ENCODE data around the gene COL4A1. TPM values are rescaled to one million over a fixed set of nuclear protein-coding genes. Genes with fewer than 3 reads are reported as not detected.

COL4A1 gene
- polyA plus RNA-seq, 1 experiment, result 210 TPM

GRCh38 chr13:110225003-110225402 lies 82.0 kb downstream of the COL4A1 start:
- H3K27ac ChIP-seq (ENCODE audit: low read depth, low read length), result no peak overlapping the region
- no peaks in the 10 kb centered on the region for H3K9me3 ChIP-seq (ENCODE audit: control insufficient read depth, insufficient read depth, low read length)
- H3K4me3 ChIP-seq (ENCODE audit: low read depth, low read length), result no peak overlapping the region
- no peak for TF ChIP-seq CTCF (IDR thresholded peaks at IDR 0.05; ENCODE audit: low read depth, low read length)
- no peaks in the 10 kb centered on the region for H3K27me3 ChIP-seq (ENCODE audit: control insufficient read depth, insufficient read depth, low read length)
- POLR2A ChIA-PET, result interaction anchor here (1.2 kb wide), 1 partner anchor 82 kb away, joined by 4 read pairs; the partner anchor contains the start of genes COL4A1 and COL4A2
- CTCF ChIA-PET, result no interaction called here
- DNase-seq (ENCODE audit: low read depth, low spot score), result no peak

GRCh38 chr13:110224519-110224918 lies 82.4 kb downstream of the COL4A1 start:
- H3K9me3 ChIP-seq (ENCODE audit: control insufficient read depth, insufficient read depth, low read length), result no peaks in the 10 kb centered on the region
- H3K4me3 ChIP-seq (ENCODE audit: low read depth, low read length), result no peak overlapping the region
- ChIA-PET POLR2A (no interaction called here), CTCF (interaction anchor here (1.1 kb wide), 1 partner anchor 231 kb away, joined by 4 read pairs; no protein-coding TSS in a partner anchor)
- no peak for DNase-seq (ENCODE audit: low read depth, low spot score)
- H3K27me3 ChIP-seq (ENCODE audit: control insufficient read depth, insufficient read depth, low read length), result no peaks in the 10 kb centered on the region
- TF ChIP-seq CTCF (IDR thresholded peaks at IDR 0.05; ENCODE audit: low read depth, low read length), result no peak
- H3K27ac ChIP-seq (ENCODE audit: low read depth, low read length), result no peak overlapping the region

- no peak overlapping the region for H3K27ac ChIP-seq (ENCODE audit: low read depth, low read length)
- CTCF ChIA-PET, result interaction anchor here (0.6 to 2.3 kb wide), 21 partner anchors 7 to 427 kb away, joined by 3 to 9 read pairs (median 4); partner anchors contain the start of genes COL4A1 and COL4A2
- no peak for TF ChIP-seq CTCF (IDR thresholded peaks at IDR 0.05; ENCODE audit: low read depth, low read length)
- no peak for DNase-seq (ENCODE audit: low read depth, low spot score)
- H3K27me3 ChIP-seq (ENCODE audit: control insufficient read depth, insufficient read depth, low read length), result no peaks in the 10 kb centered on the region
- no peak overlapping the region for H3K4me3 ChIP-seq (ENCODE audit: low read depth, low read length)
- no peaks in the 10 kb centered on the region for H3K9me3 ChIP-seq (ENCODE audit: control insufficient read depth, insufficient read depth, low read length)
- POLR2A ChIA-PET, result no interaction called here
These were observed 85.4 kb downstream of the COL4A1 start for GRCh38 chr13:110221406-110222117.

- Histone ChIP-seq H3K27ac (ENCODE audit: low read depth, low read length) (no peak overlapping the region), H3K9me3 (ENCODE audit: control insufficient read depth, insufficient read depth, low read length) (no peaks in the 10 kb centered on the region), H3K4me3 (ENCODE audit: low read depth, low read length) (no peak overlapping the region), H3K27me3 (ENCODE audit: control insufficient read depth, insufficient read depth, low read length) (no peaks in the 10 kb centered on the region)
- no peak for DNase-seq (ENCODE audit: low read depth, low spot score)
- ChIA-PET CTCF (interaction anchor here (0.6 to 2.3 kb wide), 9 partner anchors 77 to 238 kb away, joined by 3 to 9 read pairs (median 4); partner anchors contain the start of genes COL4A1 and COL4A2), POLR2A (interaction anchor here (0.9 kb wide), 1 partner anchor 86 kb away, joined by 3 read pairs; the partner anchor contains the start of gene COL4A1)
- TF ChIP-seq CTCF (IDR thresholded peaks at IDR 0.05; ENCODE audit: low read depth, low read length), result no peak
These were observed 86.5 kb downstream of the COL4A1 start for GRCh38 chr13:110220471-110220870.

GRCh38 chr13:110218581-110219201 lies 88.3 kb downstream of the COL4A1 start:
- CTCF ChIA-PET, result interaction anchor here (1.5 kb wide), 1 partner anchor 83 kb away, joined by 3 read pairs; no protein-coding TSS in a partner anchor

More at GRCh38 chr13:110218581-110219201, 88.3 kb downstream of the COL4A1 start:
- Histone ChIP-seq H3K9me3 (ENCODE audit: control insufficient read depth, insufficient read depth, low read length) (no peaks in the 10 kb centered on the region; the same call in 1 of the 2 replicates), H3K4me3 (ENCODE audit: low read depth, low read length) (no peak overlapping the region), H3K27ac (ENCODE audit: low read depth, low read length) (no peak overlapping the region), H3K27me3 (ENCODE audit: control insufficient read depth, insufficient read depth, low read length) (no peaks in the 10 kb centered on the region)
- no peak for TF ChIP-seq CTCF (IDR thresholded peaks at IDR 0.05; ENCODE audit: low read depth, low read length)
- POLR2A ChIA-PET, result no interaction called here
- no peak for DNase-seq (ENCODE audit: low read depth, low spot score)

Measured in AG04450 (cell line).